H1 (cell line): ENCODE data around the gene UPB1. TPM values are rescaled to one million over a fixed set of nuclear protein-coding genes. Genes with fewer than 3 reads are reported as not detected.

Experiments used
- CTCF ChIA-PET: fragments of 300-600 bp; sonication (Branson Sonifier 250); formaldehyde crosslinking; loops from one replicate; lab custom pipeline; 2021; ENCODE audit not compliant: partially characterized antibody; lab: Charles Lee
- POLR2A ChIA-PET: fragments of 300-600 bp; sonication (Branson Sonifier 250); formaldehyde crosslinking; loops from one replicate; lab custom pipeline; 2021; ENCODE audit warnings: inconsistent platforms; ENCODE audit not compliant: partially characterized antibody; lab: Charles Lee
- DNase-seq, 2 experiments: peaks; one replicate each; pipeline versions ENCODE4 v3.0.0 to v3.0.0-alpha.2; 2010 to 2022; ENCODE audit warnings: low spot score in 2 of 2, low read depth in 1 of 2, mixed read lengths in 1 of 2
- FAIRE-seq: peaks from 2 replicates; lab custom pipeline; 2011; peaks lifted over from hg19 to GRCh38; lab: Jason Lieb, UNC
- H2AFZ ChIP-seq: 2 replicates; pipeline ENCODE4 v1.8.1; 2012; ENCODE audit warnings: low read length, inconsistent platforms
- H2AK5ac ChIP-seq: 2 replicates; pipeline ENCODE4 v1.6.1; 2013; ENCODE audit warnings: low read depth, low read length
- H2BK120ac ChIP-seq: replicated peaks from 2 replicates; pipeline ENCODE3; 2013; ENCODE audit warnings: low read depth, low read length, inconsistent platforms
- H2BK12ac ChIP-seq: 2 replicates; pipeline ENCODE4 v1.6.1; 2013; ENCODE audit warnings: low read depth, low read length
- H2BK15ac ChIP-seq: 2 replicates; pipeline ENCODE4 v1.6.1; 2013; ENCODE audit warnings: low read length
- H2BK20ac ChIP-seq: 2 replicates; pipeline ENCODE4 v1.6.1; 2013; ENCODE audit warnings: low read length
- H2BK5ac ChIP-seq: 2 replicates; pipeline ENCODE4 v1.6.1; 2013; ENCODE audit warnings: low read depth, low read length
- H3K14ac ChIP-seq: 2 replicates; pipeline ENCODE4 v1.6.1; 2013; ENCODE audit warnings: inconsistent platforms; ENCODE audit not compliant: insufficient read length
- H3K18ac ChIP-seq: 2 replicates; pipeline ENCODE4 v1.6.1; 2013; ENCODE audit warnings: low read length; ENCODE audit errors: extremely low read depth
- H3K23ac ChIP-seq: 2 replicates; pipeline ENCODE4 v1.6.1; 2013; ENCODE audit warnings: inconsistent platforms; ENCODE audit not compliant: insufficient read length
- H3K23me2 ChIP-seq: 2 replicates; pipeline ENCODE4 v1.6.1; 2013; ENCODE audit warnings: low read depth, low read length
- H3K27ac ChIP-seq: 2 replicates; pipeline ENCODE4 v1.6.1; 2011; ENCODE audit warnings: low read depth, low read length, inconsistent platforms
- H3K27me3 ChIP-seq, 4 experiments: replicated peaks in 1 of 4; 1 replicate in 1 of 4; 2 replicates in 3 of 4; pipeline versions ENCODE4 v1.6.1 to v1.8.1; 2011 to 2013; ENCODE audit warnings: low read length in 3 of 4, mild to moderate bottlenecking in 3 of 4, inconsistent platforms in 2 of 4, mixed read lengths in 2 of 4, moderate library complexity in 1 of 4; ENCODE audit not compliant: control insufficient read depth in 3 of 4, insufficient read depth in 3 of 4; ENCODE audit errors: extremely low read depth in 1 of 4
- H3K36me3 ChIP-seq, 4 experiments: 2 replicates each; pipeline versions ENCODE4 v1.6.1 to v1.8.1; 2011 to 2013; ENCODE audit warnings: mild to moderate bottlenecking in 4 of 4, low read length in 3 of 4, moderate library complexity in 2 of 4, control low read depth in 1 of 4, inconsistent platforms in 1 of 4; ENCODE audit not compliant: insufficient read depth in 4 of 4, control insufficient read depth in 2 of 4
- H3K4ac ChIP-seq: replicated peaks from 2 replicates; pipeline ENCODE3; 2013; ENCODE audit warnings: low read length, low read depth, mixed read lengths, inconsistent platforms; ENCODE audit not compliant: insufficient read length
- H3K4me1 ChIP-seq, 4 experiments: replicated peaks in 1 of 4; 1 replicate in 1 of 4; 2 replicates in 3 of 4; pipeline versions ENCODE4 v1.6.1 to v1.8.1; 2011 to 2013; ENCODE audit warnings: low read length in 3 of 4, inconsistent platforms in 2 of 4, mixed read lengths in 1 of 4; ENCODE audit not compliant: insufficient read depth in 4 of 4, control insufficient read depth in 3 of 4
- H3K4me2 ChIP-seq, 2 experiments: 2 replicates each; pipeline versions ENCODE4 v1.6.1 to v1.8.1; 2011 to 2013; ENCODE audit warnings: low read depth in 2 of 2, low read length in 2 of 2, control low read depth in 1 of 2, inconsistent platforms in 1 of 2, mild to moderate bottlenecking in 1 of 2; ENCODE audit not compliant: insufficient read depth in 1 of 2
- H3K4me3 ChIP-seq, 4 experiments: fragments of 200-600, 300-600 bp in 1 of 4; sonication (generic), shearing (Covaris generic), sonication (Bioruptor Twin) in 1 of 4; 2 replicates each; pipeline versions ENCODE4 v1.5.1 to v1.8.1; 2011 to 2016; ENCODE audit warnings: low read length in 4 of 4, low read depth in 3 of 4, control low read depth in 2 of 4, inconsistent platforms in 2 of 4, mild to moderate bottlenecking in 2 of 4, mixed read lengths in 1 of 4, moderate library complexity in 1 of 4; ENCODE audit not compliant: insufficient read depth in 2 of 4; ENCODE audit errors: extremely low read depth in 1 of 4
- H3K56ac ChIP-seq: replicated peaks from 2 replicates; pipeline ENCODE3; 2013; ENCODE audit warnings: low read depth, mild to moderate bottlenecking, mixed read lengths, low read length, inconsistent platforms; ENCODE audit not compliant: insufficient read length
- H3K79me1 ChIP-seq: 2 replicates; pipeline ENCODE4 v1.6.1; 2013; ENCODE audit warnings: low read depth, low read length, control low read depth
- H3K79me2 ChIP-seq, 2 experiments: 2 replicates each; pipeline versions ENCODE4 v1.6.1 to v1.8.1; 2012 to 2013; ENCODE audit warnings: low read length in 2 of 2, mild to moderate bottlenecking in 2 of 2, inconsistent platforms in 1 of 2; ENCODE audit not compliant: insufficient read depth in 2 of 2, control insufficient read depth in 1 of 2
- H3K9ac ChIP-seq, 4 experiments: replicated peaks in 1 of 4; 1 replicate in 1 of 4; 2 replicates in 3 of 4; pipeline versions ENCODE4 v1.6.1 to v1.8.1; 2011 to 2013; ENCODE audit warnings: low read depth in 3 of 4, low read length in 3 of 4, control low read depth in 2 of 4, mild to moderate bottlenecking in 2 of 4, moderate library complexity in 2 of 4, inconsistent platforms in 1 of 4; ENCODE audit errors: extremely low read depth in 1 of 4
- H3K9me3 ChIP-seq, 2 experiments: 2 replicates each; pipeline versions ENCODE4 v1.6.1 to v1.8.1; 2012 to 2013; ENCODE audit warnings: mild to moderate bottlenecking in 2 of 2, moderate library complexity in 2 of 2, control low read depth in 1 of 2, inconsistent platforms in 1 of 2, low read depth in 1 of 2, low read length in 1 of 2, mixed read lengths in 1 of 2; ENCODE audit not compliant: insufficient read depth in 2 of 2
- H4K20me1 ChIP-seq, 2 experiments: replicated peaks in 1 of 2; 2 replicates each; pipeline versions ENCODE3 to v1.8.1; 2011 to 2013; ENCODE audit warnings: inconsistent platforms in 2 of 2, low read length in 2 of 2, mild to moderate bottlenecking in 1 of 2; ENCODE audit not compliant: insufficient read depth in 2 of 2, control insufficient read depth in 1 of 2
- H4K5ac ChIP-seq: 2 replicates; pipeline ENCODE4 v1.6.1; 2013; ENCODE audit warnings: low read length, low read depth, mixed read lengths, inconsistent platforms; ENCODE audit not compliant: insufficient read length
- H4K8ac ChIP-seq: 2 replicates; pipeline ENCODE4 v1.8.0; 2013; ENCODE audit warnings: mild to moderate bottlenecking, moderate library complexity, low read length, inconsistent platforms; ENCODE audit not compliant: insufficient read depth; ENCODE audit errors: extremely low read depth
- H4K91ac ChIP-seq: replicated peaks from 2 replicates; pipeline ENCODE3; 2013; ENCODE audit warnings: low read length, mixed read lengths, inconsistent platforms; ENCODE audit not compliant: insufficient read length
- CREB1 ChIP-seq: IDR thresholded peaks from 2 replicates; pipeline ENCODE4 v1.6.1; 2012; ENCODE audit warnings: inconsistent platforms
- CTCF ChIP-seq, 3 experiments: IDR thresholded peaks; 1 replicate in 2 of 3; 2 replicates in 1 of 3; pipeline versions ENCODE4 v1.5.1 to v1.6.1; 2011; ENCODE audit warnings: low read length in 3 of 3, mild to moderate bottlenecking in 3 of 3, inconsistent platforms in 2 of 3, low read depth in 1 of 3, moderate library complexity in 1 of 3; ENCODE audit not compliant: insufficient read depth in 1 of 3; ENCODE audit errors: control extremely low read depth in 1 of 3
- HDAC2 ChIP-seq, 2 experiments: fragments of 300-600 bp in 1 of 2; sonication (generic) in 1 of 2; IDR thresholded peaks; 2 replicates each; pipeline ENCODE4 v1.6.1; 2011 to 2012; ENCODE audit warnings: low read depth in 2 of 2, low read length in 2 of 2, mild to moderate bottlenecking in 2 of 2, moderate library complexity in 2 of 2, borderline replicate concordance in 1 of 2, inconsistent platforms in 1 of 2
- JUN ChIP-seq: IDR thresholded peaks from 2 replicates; pipeline ENCODE4 v1.6.1; 2011; ENCODE audit warnings: low read depth, mild to moderate bottlenecking, improper control_type of control experiment, low read length
- MAFK ChIP-seq: IDR thresholded peaks from 2 replicates; pipeline ENCODE4 v1.6.1; 2012; ENCODE audit warnings: low read depth, mild to moderate bottlenecking, improper control_type of control experiment, low read length
- NRF1 ChIP-seq: IDR thresholded peaks from 2 replicates; pipeline ENCODE4 v1.6.1; 2011; ENCODE audit warnings: mild to moderate bottlenecking, low read depth, low read length, improper control_type of control experiment
- RNF2 ChIP-seq: fragments of 200-900, 300-1000 bp; sonication (generic); IDR thresholded peaks from 2 replicates; pipeline ENCODE4 v1.7.1; 2016; ENCODE audit warnings: borderline replicate concordance, low read depth, mild to moderate bottlenecking, antibody characterized with exemption, low read length; ENCODE audit not compliant: poor library complexity, severe bottlenecking; ENCODE audit errors: missing control alignments
- SIN3A ChIP-seq, 2 experiments: IDR thresholded peaks in 1 of 2; conservative IDR thresholded peaks in 1 of 2; 2 replicates each; pipeline ENCODE4 v1.6.1; 2011 to 2012; ENCODE audit warnings: low read length in 2 of 2, improper control_type of control experiment in 1 of 2, low read depth in 1 of 2, mild to moderate bottlenecking in 1 of 2
- SUZ12 ChIP-seq: fragments of 200-600 bp; sonication (generic); IDR thresholded peaks from 2 replicates; pipeline ENCODE4 v1.6.1; 2012; ENCODE audit warnings: mild to moderate bottlenecking, inconsistent platforms, low read length, moderate library complexity, mixed read lengths
- TCF12 ChIP-seq: IDR thresholded peaks from 2 replicates; pipeline ENCODE4 v1.6.1; 2011; ENCODE audit warnings: low read depth, mild to moderate bottlenecking, low read length
- WGBS, 2 experiments: shearing (Covaris generic) in 1 of 2; methylation state at CpG; one replicate each; pipeline versions ENCODE4 v1.1.6 to v1.1.7; 2013 to 2015; ENCODE audit warnings: low lambda C conversion rate in 2 of 2, mixed read lengths in 2 of 2, inconsistent platforms in 1 of 2, low coverage in 1 of 2, missing lambda C conversion rate in 1 of 2; ENCODE audit not compliant: insufficient replicate concordance in 2 of 2, insufficient coverage in 1 of 2, insufficient read length in 1 of 2; ENCODE audit errors: extremely low coverage in 1 of 2, missing lambda C conversion rate in 1 of 2; 5-methylcytosine and 5-hydroxymethylcytosine counted together
- polyA plus RNA-seq, 7 experiments: library from polyadenylated mRNA; depleted of rRNA in 3 of 7; stranded (reverse) in 5 of 7; unstranded in 2 of 7; fragments of >200 nt in 5 of 7; fragments of 200-250 nt in 2 of 7; gene quantifications; 1 replicate in 5 of 7; 2 replicates in 1 of 7; 4 replicates in 1 of 7; pipeline versions ENCODE4 v1.2.1 to v1.2.3, GENCODE V29; 2011 to 2013; ENCODE audit warnings: missing spikeins in 2 of 7, mixed read lengths in 2 of 7
- total RNA-seq: library from RNA; stranded (reverse); fragmentation: NEBNext Ultra II Directional; extraction: Animal tissue kit (Norgen Biotek cat#: 25700); gene quantifications from 2 replicates; pipeline ENCODE4 v1.2.1, GENCODE V29; 2021

Gene UPB1
- total and polyA plus RNA-seq, 2 of the 8 experiments (the other 6 are each of a cell fraction or from before 2014, with no cell fraction given) = 0.09 TPM; not detected in 1

GRCh38 chr22:24543679-24544243 is 48.6 kb downstream of the UPB1 start:
- 98% methylated on average over 11 of the region's 11 CpGs; no CpG with 5 or more reads in 1 of the 2 experiments for WGBS, 2 experiments
- FAIRE-seq (no peak), DNase-seq (no peak)
- peaks cover 0 to 13% of the 10 kb centered on the region in 2 experiments for H4K20me1 ChIP-seq
- no peaks in the 10 kb centered on the region for H3K79me1 ChIP-seq
- CTCF ChIA-PET = interaction anchor here (0.7 kb wide), 1 partner anchor 122 kb away, joined by 5 read pairs; no protein-coding TSS in a partner anchor
- H2BK120ac ChIP-seq = no peak overlapping the region
- H3K23me2 ChIP-seq = no peaks in the 10 kb centered on the region
- H4K5ac ChIP-seq = no peak overlapping the region
- no peak overlapping the region for H2AK5ac ChIP-seq
- no peak overlapping the region for H2AFZ ChIP-seq
- no peak overlapping the region for H3K56ac ChIP-seq
- no peak overlapping the region for H2BK12ac ChIP-seq
- no peak overlapping the region for H3K4me3 ChIP-seq
- H3K79me2 ChIP-seq = no peaks in the 10 kb centered on the region
- no peak overlapping the region for H3K14ac ChIP-seq
- POLR2A ChIA-PET = interaction anchor here (1.0 to 1.4 kb wide), 3 partner anchors 11 to 34 kb away, joined by 3 to 7 read pairs (median 4); partner anchors contain the start of gene GUCD1
- no peak overlapping the region for H3K4ac ChIP-seq
- H3K9ac ChIP-seq = no peak overlapping the region
- no peak overlapping the region for H4K8ac ChIP-seq
- no peak overlapping the region for H2BK20ac ChIP-seq
- H3K36me3 ChIP-seq = peaks cover 26 to 57% (median 41%) of the 10 kb centered on the region in 4 experiments
- H2BK5ac ChIP-seq = no peak overlapping the region; the same call in 1 of the 2 replicates
- H3K23ac ChIP-seq = no peak overlapping the region
- no peak overlapping the region for H3K27ac ChIP-seq
- no peaks in the 10 kb centered on the region for H3K4me1 ChIP-seq
- no peak overlapping the region for H2BK15ac ChIP-seq
- H3K18ac ChIP-seq = no peak overlapping the region
- H3K27me3 ChIP-seq = no peaks in the 10 kb centered on the region
- no peak overlapping the region for H4K91ac ChIP-seq
- no peaks in the 10 kb centered on the region for H3K9me3 ChIP-seq
- no peak overlapping the region for H3K4me2 ChIP-seq
- TF ChIP-seq SIN3A (conservative IDR thresholded peaks at IDR 0.05 in 1 of 2, IDR thresholded peaks at IDR 0.05 in 1 of 2; ENCODE audit: low read depth in 1 of 2, low read length in 2 of 2) = no peak
- no peak for TF ChIP-seq CTCF (IDR thresholded peaks at IDR 0.05; ENCODE audit: control extremely low read depth in 1 of 3, insufficient read depth in 1 of 3, low read depth in 1 of 3, low read length in 3 of 3)
- TF ChIP-seq NRF1 = no peak
- TF ChIP-seq SUZ12 = no peak
- TF ChIP-seq RNF2 = no peak
- no peak for TF ChIP-seq CREB1
- TF ChIP-seq TCF12 = no peak
- TF ChIP-seq JUN = no peak
- TF ChIP-seq MAFK = no peak
- TF ChIP-seq HDAC2 (IDR thresholded peaks at IDR 0.05; ENCODE audit: borderline replicate concordance in 1 of 2, low read depth in 2 of 2, low read length in 2 of 2) = no peak
